GM19324 (cell line): Measurements from ENCODE around the gene PARD3.
"Not testable (repeated sequence)": the region's sequence is repeated elsewhere in the genome, so short reads cannot be mapped to it uniquely, and the experiment has no call there.

Experiments used
- ATAC-seq: cut with Tn5 transposase; IDR thresholded peaks from one replicate; pipeline ENCODE4 v1.9.1; 2021; ENCODE audit warnings: mild to moderate bottlenecking, moderate library complexity; ENCODE audit not compliant: unreplicated experiment, low FRiP score

The PARD3 gene

DNA sequence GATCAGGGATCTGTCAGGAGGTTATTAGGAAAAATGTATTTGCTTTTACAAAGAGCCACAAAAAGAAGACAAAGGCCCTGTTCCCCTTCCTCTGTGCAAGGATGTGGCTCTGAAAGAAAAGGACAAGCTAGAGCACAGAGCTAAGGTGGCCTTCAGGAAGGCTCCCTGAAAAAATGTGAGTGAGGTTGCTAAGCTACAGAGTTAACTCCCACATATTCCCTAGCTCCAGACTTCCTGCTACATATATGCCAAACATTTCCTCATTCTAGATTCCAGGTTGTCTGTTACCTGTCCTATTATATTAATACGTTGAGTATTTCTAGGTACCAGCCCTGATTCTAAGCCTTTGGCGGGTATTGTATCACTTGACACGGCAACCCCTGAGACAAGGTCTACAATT, 369.0 kb downstream of the PARD3 start:
- no peak for ATAC-seq

GRCh38 chr10:34444223-34445183, 370.6 kb downstream of the PARD3 start:
- no peak for ATAC-seq

GRCh38 chr10:34439386-34439785, 375.7 kb downstream of the PARD3 start:
- not testable (repeated sequence) for ATAC-seq

GRCh38 chr10:34438741-34439140, 376.4 kb downstream of the PARD3 start:
- no peak for ATAC-seq

- ATAC-seq, result no peak
Observed at GRCh38 chr10:34437906-34438305, 377.2 kb downstream of the PARD3 start.

DNA sequence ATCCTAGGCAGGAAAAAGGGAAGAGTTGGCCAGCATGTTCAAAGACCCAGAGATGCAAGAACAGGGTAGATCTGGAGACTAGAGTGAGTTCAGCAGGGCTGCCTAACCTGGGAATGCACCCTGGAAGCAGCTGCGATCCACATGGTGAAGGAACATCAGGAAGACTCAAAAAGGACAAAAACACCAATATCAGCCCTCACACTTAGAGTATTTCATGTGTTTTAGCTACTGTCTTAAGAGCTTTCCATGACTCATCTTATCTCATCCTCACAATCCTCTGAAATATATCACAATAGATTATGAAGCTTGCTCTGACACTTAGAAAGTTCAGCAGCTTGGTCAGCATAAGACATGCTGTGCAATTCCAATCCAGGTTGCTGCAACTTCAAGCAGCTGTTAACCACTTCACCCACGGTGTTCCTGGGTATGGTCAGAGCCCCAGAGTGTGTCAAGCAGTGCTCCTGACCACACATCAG, 380.9 kb downstream of the PARD3 start:
- ATAC-seq, result no peak

DNA sequence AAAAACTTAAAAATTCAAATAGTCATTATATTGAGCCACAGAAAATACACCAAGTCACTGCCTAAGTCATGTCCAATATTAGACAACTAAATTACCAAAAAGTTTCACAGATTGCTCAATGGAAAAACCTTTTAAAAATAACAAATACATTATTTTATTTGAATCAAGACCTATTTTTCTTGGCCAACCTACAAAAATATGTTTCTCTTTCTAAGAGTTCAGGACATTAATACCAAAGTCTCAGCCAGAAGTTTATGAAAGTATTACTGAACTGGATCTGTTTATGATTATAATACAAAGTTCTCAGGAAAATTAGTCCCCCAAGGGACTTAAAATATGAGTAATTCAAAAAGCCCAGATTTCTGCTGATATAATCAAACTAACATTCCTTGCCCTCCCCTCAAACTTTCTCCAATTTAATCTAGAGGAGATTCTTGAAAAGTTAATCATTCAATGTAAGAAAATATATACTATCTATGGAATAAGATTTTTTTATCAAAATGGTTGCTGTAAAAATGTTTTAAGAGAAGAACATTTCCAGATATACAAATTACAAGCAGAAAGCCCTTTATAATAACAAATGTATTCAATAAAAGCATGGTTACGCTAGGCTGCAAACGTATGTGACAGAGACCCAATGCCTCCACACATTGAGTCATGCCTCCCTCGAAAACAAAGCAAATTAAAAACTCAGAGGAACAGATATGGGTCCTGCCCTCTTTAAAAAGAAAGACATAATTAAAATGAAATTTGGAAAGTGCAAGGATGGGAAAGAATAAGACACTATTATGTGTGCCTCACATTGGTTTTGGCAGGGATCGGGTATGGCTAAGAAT, 381.6 kb downstream of the PARD3 start:
- no peak for ATAC-seq

DNA sequence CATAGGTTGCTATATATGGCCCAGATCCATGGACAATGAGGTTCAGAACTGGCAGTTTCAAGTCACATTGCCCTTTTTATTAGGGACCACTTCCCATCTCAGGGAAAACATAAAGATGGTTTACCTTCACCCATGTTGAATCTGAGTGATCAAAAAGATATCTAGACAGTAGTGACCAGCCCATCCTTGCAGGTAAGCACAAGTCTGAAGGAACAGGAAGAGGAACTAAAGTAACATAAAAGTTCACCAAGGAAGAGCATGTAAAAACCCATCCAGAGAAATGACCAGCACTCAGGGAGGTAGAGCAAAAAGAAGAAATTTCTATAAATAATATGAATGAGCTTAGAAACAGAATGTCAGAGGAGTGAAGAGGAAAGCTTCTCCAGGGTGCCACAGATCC, 382.5 kb downstream of the PARD3 start:
- no peak for ATAC-seq

GRCh38 chr10:34430685-34431084, 384.4 kb downstream of the PARD3 start:
- ATAC-seq, result no peak

DNA sequence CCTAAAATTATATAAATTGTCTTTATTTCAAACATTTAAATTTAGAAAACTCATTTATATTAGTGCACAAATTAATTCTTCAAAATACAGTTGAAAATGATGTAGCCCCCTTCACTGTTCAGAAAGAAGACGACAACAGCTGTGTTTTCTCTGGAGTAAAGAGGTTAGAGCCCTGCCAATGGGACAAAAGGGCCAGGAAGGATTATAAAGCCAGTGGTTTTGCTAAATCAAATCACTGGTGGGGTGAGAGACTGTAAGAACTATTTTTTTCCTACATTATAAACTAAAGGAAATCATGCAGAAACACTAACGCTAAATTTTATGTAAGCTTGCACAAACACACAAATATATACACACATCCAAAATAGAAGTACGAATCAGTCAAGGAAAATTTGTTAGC, 386.6 kb downstream of the PARD3 start:
- no peak for ATAC-seq

- no peak for ATAC-seq
Observed at GRCh38 chr10:34427911-34428216, 387.2 kb downstream of the PARD3 start.

GRCh38 chr10:34427158-34427910, 387.8 kb downstream of the PARD3 start:
- ATAC-seq, result not testable (repeated sequence)

DNA sequence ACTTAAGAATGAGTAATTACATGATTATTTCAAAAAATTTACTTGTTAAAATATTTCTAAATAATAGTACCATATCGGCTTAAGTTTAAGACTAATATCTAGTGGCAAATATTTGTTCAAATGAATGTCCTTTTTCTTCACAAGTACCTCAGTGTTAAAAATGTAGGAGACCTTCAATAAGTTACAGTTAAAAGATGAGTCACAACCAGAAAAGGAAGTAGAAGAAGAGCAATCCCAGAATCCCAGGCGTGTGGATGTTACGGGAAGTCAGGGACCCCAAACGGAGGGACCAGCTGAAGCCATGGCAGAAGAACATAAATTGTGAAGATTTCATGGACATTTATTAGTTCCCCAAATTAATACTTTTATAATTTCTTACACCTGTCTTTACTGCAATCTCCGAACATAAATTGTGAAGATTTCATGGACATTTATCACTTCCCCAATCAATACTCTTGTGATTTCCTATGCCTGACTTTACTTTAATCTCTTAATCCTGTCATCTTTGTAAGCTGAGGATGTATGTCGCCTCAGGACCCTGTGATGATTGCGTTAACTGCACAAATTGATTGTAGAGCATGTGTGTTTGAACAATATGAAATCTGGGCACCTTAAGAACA, 388.4 kb downstream of the PARD3 start:
- ATAC-seq, result not testable (repeated sequence)

DNA sequence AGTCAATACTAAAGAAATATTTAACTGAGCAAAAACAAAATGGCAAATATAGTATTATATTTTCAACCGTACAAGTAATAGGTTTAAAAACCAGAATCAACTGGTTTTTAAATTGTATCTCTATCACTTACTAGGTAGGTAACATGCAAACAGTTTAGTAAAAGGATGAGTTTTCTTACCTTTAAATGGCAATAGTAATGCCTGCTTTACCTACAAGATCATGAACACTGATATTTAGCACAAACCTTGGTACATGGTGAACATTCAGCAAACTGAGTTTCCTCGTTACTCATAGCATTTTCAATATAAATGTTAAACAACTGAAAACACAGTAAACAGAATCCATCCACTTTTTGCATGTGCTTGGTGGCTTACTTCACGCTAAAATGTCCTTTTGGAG, 389.1 kb downstream of the PARD3 start:
- ATAC-seq, result no peak

DNA sequence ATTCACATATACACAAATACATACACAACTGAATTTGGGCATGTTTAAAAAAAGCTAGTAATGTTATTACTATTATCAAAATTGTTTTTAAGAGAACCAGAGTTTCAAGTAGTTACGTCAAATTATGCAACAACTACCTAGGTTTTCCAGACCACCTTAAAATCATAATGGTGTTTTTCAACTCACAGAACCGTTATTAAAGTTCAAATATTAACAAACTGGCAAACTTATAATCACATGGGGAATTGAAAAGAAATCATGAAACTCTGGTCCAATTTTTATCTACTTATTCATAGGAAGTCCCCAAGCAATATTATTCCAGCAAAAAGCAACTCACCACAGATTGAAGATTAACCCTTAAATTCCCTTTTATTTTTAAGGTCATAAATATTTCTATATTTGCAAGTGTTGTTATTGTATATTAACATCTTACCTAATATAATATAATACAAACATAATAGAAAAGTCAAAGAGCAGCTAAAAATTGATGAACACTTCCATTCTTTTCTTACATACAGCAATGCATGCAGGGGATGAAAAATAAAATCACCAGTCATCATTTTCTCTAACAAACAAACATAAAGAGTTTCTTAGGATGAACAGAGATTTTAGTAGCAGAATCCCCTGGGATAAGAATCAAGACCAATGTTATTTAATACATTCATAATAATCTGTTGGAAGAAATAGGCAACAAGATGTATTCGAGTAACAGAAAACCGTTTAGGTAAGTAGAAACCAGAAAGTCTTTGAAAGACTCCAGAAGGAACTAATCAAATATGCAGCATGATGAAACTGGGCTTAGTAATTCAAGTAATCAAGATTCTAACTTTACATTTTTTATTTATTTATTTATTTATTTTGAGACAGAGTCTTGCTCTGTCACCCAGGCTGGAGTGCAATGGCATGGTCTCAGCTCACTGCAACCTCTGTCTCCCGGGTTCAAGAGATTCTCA, 391.1 kb downstream of the PARD3 start:
- ATAC-seq, result no peak

- ATAC-seq, result no peak
Observed at GRCh38 chr10:34420795-34421194, 394.3 kb downstream of the PARD3 start.

GRCh38 chr10:34420273-34420672, 394.8 kb downstream of the PARD3 start:
- no peak for ATAC-seq

DNA sequence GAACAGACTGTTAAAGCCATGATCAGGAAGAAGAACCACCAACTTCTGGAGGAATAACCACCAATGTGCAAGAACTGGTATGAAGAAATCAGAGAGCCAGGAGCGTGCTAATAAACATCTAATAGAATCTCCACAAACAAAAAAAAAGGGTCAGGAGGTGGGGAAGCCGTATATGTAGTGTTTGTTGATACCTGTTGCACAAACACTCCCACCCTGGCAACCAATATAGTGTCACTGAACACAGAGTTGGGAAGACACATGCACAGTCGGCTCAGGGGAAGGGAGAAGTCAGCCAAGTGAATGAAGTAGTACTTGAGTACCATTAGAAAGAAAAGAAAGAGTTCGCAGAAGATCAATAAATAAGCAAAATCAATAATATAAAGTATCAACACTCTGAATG, 400.1 kb downstream of the PARD3 start:
- no peak for ATAC-seq
